Smooth muscle cell (in vitro differentiated cells): ENCODE data around the gene PCSK5. TPM values are rescaled to one million over a fixed set of nuclear protein-coding genes. Genes with fewer than 3 reads are reported as not detected.

ENCODE experiments used
- DNase-seq: peaks from one replicate; lab custom pipeline; 2025; ENCODE audit not compliant: unreplicated experiment; lab: John Stamatoyannopoulos, UW
- H2AFZ ChIP-seq: fragments of 200-600 bp; sonication (generic); 2 replicates; pipeline ENCODE4 v1.6.0; 2016; ENCODE audit warnings: antibody characterized with exemption, low read depth, mild to moderate bottlenecking
- H3F3A ChIP-seq: fragments of 200-600 bp; sonication (generic); 2 replicates; pipeline ENCODE4 v1.6.0; 2017; ENCODE audit warnings: antibody characterized with exemption, low read depth
- H3K27ac ChIP-seq: fragments of 200-600 bp; sonication (generic); 2 replicates; pipeline ENCODE4 v1.5.1; 2016; ENCODE audit warnings: low read depth, mild to moderate bottlenecking
- H3K27me3 ChIP-seq: fragments of 200-600 bp; sonication (generic); 2 replicates; pipeline ENCODE4 v1.6.1; 2016; ENCODE audit warnings: low read depth, mild to moderate bottlenecking
- H3K36me3 ChIP-seq: fragments of 200-600 bp; sonication (generic); 2 replicates; pipeline ENCODE4 v1.5.1; 2016; ENCODE audit warnings: low read depth
- H3K4me1 ChIP-seq: fragments of 200-600 bp; sonication (generic); 2 replicates; pipeline ENCODE4 v1.5.1; 2016; ENCODE audit warnings: low read depth
- H3K4me2 ChIP-seq: fragments of 200-600 bp; sonication (generic); 2 replicates; pipeline ENCODE4 v1.6.0; 2016; ENCODE audit warnings: mild to moderate bottlenecking
- H3K4me3 ChIP-seq: fragments of 200-600 bp; sonication (generic); 2 replicates; pipeline ENCODE4 v1.5.1; 2016; ENCODE audit warnings: mild to moderate bottlenecking
- H3K79me2 ChIP-seq: fragments of 200-600 bp; sonication (generic); 2 replicates; pipeline ENCODE4 v1.6.0; 2016; ENCODE audit warnings: low read depth, mild to moderate bottlenecking
- H3K9ac ChIP-seq: fragments of 200-600 bp; sonication (generic); 2 replicates; pipeline ENCODE4 v1.6.0; 2016; ENCODE audit warnings: low read depth
- H3K9me3 ChIP-seq: fragments of 200-600 bp; sonication (generic); replicated peaks from 2 replicates; pipeline ENCODE4 v1.5.1; 2016; ENCODE audit warnings: low read depth
- H4K20me1 ChIP-seq: fragments of 200-600 bp; sonication (generic); 2 replicates; pipeline ENCODE4 v1.6.0; 2016; ENCODE audit warnings: low read depth
- CTCF ChIP-seq: fragments of 200-600 bp; sonication (generic); IDR thresholded peaks from 2 replicates; pipeline ENCODE4 v1.5.1; 2017; ENCODE audit warnings: borderline replicate concordance, mild to moderate bottlenecking, antibody characterized with exemption; ENCODE audit not compliant: insufficient read depth, poor library complexity, severe bottlenecking
- WGBS: methylation state at CpG from one replicate; pipeline ENCODE4 v1.1.7; 2016; ENCODE audit warnings: low lambda C conversion rate; 5-methylcytosine and 5-hydroxymethylcytosine counted together
- polyA plus RNA-seq: library from polyadenylated mRNA; unstranded; fragments of >200 nt; fragmentation: Nextera tagmentation; extraction: Ambion mirVana; gene quantifications from 2 replicates; pipeline ENCODE4 v1.2.1, GENCODE V29; 2016
- total RNA-seq: library from RNA; depleted of rRNA; stranded (reverse); fragments of >200 nt; gene quantifications from 2 replicates; pipeline ENCODE4 v1.2.3, GENCODE V29; 2014

Gene PCSK5
- total and polyA plus RNA-seq, 2 experiments from 2014 or later: 2.3 to 2.8 TPM

DNA sequence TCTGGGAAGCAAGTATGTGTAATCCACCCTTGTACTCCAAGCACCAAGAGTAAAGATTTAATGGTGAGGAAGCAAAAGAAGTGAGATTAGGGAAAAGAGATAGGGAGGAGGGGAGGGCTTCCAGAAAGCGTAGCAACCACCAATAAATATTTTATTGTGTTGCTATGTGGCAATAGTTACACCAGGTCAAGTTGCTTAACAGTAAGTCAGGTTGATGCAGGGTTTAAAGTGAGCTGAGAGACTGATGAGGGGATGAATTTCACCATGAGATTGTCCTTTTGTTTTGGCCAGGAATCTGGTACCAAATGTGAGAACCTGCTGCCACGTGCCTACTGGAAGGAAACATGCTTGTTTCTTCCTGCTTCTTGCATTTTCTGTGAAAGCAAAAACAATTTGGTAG, 62.7 kb downstream of the PCSK5 start:
- Histone ChIP-seq H3K27ac (no peak overlapping the region), H3K4me2 (no peak overlapping the region), H3K79me2 (no peaks in the 10 kb centered on the region), H3K36me3 (no peaks in the 10 kb centered on the region), H3F3A (no peaks in the 10 kb centered on the region), H3K27me3 (no peaks in the 10 kb centered on the region), H4K20me1 (no peaks in the 10 kb centered on the region), H3K9ac (no peak overlapping the region), H3K4me3 (no peak overlapping the region), H3K9me3 (no peaks in the 10 kb centered on the region), H2AFZ (no peak overlapping the region), H3K4me1 (peaks cover 5% of the 10 kb centered on the region)
- no peak for TF ChIP-seq CTCF
- WGBS: 45% methylated on average over 2 of the region's 2 CpGs
- no peak for DNase-seq

- TF ChIP-seq CTCF: no peak
- Histone ChIP-seq H3K9me3 (no peaks in the 10 kb centered on the region), H3K79me2 (no peaks in the 10 kb centered on the region), H3K27ac (no peak overlapping the region), H3K27me3 (no peaks in the 10 kb centered on the region), H3K9ac (no peak overlapping the region), H3K36me3 (no peaks in the 10 kb centered on the region), H3F3A (no peaks in the 10 kb centered on the region), H2AFZ (no peak overlapping the region), H3K4me2 (no peak overlapping the region), H3K4me3 (no peak overlapping the region), H4K20me1 (no peaks in the 10 kb centered on the region), H3K4me1 (peaks cover 19% of the 10 kb centered on the region)
- DNase-seq: no peak
- WGBS: 100% methylated on average over 1 of the region's 1 CpG
Measured at GRCh38 chr9:75956161-75956560, 65.7 kb downstream of the PCSK5 start.

DNA sequence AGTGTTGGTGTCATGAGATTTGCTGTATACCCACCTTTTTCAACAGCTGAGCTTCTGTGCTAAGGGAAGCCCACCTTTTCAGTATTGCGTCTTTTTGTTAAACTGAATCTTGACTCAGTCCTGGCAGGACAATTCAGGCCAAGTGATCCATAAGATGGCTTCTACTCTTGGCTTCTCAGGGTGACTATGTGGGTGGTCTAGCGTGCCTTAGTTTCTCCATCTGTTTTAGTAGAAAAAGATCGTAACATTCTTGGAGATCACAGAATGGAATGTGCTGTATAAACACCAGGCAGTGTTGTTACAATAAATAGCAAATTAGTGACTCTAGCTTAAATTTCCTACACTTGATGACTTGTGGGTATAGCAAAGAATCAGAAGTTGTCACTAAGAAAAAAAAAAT, 66.6 kb downstream of the PCSK5 start:
- Histone ChIP-seq H3K36me3 (no peaks in the 10 kb centered on the region), H3K27ac (no peak overlapping the region), H3K4me1 (peaks cover 19% of the 10 kb centered on the region), H3K79me2 (no peaks in the 10 kb centered on the region), H3K4me3 (no peak overlapping the region), H3K9me3 (no peaks in the 10 kb centered on the region), H2AFZ (no peak overlapping the region), H3F3A (no peaks in the 10 kb centered on the region), H3K9ac (no peak overlapping the region), H4K20me1 (no peaks in the 10 kb centered on the region), H3K27me3 (no peaks in the 10 kb centered on the region), H3K4me2 (no peak overlapping the region)
- no peak for DNase-seq
- WGBS: 82% methylated on average over 3 of the region's 3 CpGs
- no peak for TF ChIP-seq CTCF

DNA sequence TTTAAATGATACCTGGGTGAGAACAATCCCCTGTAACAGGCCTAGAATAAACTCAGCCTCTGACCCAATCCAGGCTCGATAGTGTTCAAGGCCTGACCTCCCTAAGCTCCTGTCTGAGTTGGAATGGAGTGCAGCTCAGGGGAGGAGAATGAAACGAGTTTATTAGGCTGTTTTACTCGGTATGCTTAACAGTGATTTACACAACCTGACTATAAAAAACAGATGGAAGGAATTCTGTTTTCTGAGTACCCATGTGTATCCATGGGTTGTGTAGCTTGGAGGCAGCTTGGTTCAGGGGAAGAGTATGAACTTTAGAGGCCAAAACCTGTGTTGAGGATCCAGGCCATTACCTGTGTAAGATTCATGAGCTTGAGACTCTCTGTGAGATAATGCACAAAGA, 67.8 kb downstream of the PCSK5 start:
- no peak for DNase-seq
- Histone ChIP-seq H3K4me3 (no peak overlapping the region), H3K27me3 (no peaks in the 10 kb centered on the region), H3K9ac (no peak overlapping the region), H3K79me2 (no peaks in the 10 kb centered on the region), H2AFZ (no peak overlapping the region), H3K4me2 (no peak overlapping the region), H3F3A (no peaks in the 10 kb centered on the region), H3K4me1 (peaks cover 19% of the 10 kb centered on the region), H3K27ac (no peak overlapping the region), H3K36me3 (no peaks in the 10 kb centered on the region), H4K20me1 (no peaks in the 10 kb centered on the region), H3K9me3 (no peaks in the 10 kb centered on the region)
- WGBS: 46% methylated on average over 3 of the region's 3 CpGs
- TF ChIP-seq CTCF: no peak
